Mesothelial cell of epicardium (in vitro differentiated cells): Measurements from ENCODE around the gene WDFY2. TPM values are rescaled to one million over a fixed set of nuclear protein-coding genes. Genes with fewer than 3 reads are reported as not detected.

ENCODE experiments used
- DNase-seq, 2 experiments: peaks; one replicate each; pipeline ENCODE4 v3.0.0; 2021; ENCODE audit warnings: low spot score in 2 of 2; ENCODE audit not compliant: unreplicated experiment in 2 of 2
- H3K27ac Mint-ChIP-seq: 2 replicates; pipeline ENCODE4 v1.8.0; 2021; ENCODE audit warnings: mixed read lengths
- H3K27me3 Mint-ChIP-seq: 2 replicates; pipeline ENCODE4 v1.8.0; 2021; ENCODE audit warnings: low read depth, mixed read lengths
- H3K36me3 Mint-ChIP-seq: 2 replicates; pipeline ENCODE4 v1.8.0; 2021; ENCODE audit warnings: mixed read lengths
- H3K4me1 Mint-ChIP-seq: 2 replicates; pipeline ENCODE4 v1.8.0; 2021; ENCODE audit warnings: mixed read lengths
- H3K4me3 Mint-ChIP-seq: 2 replicates; pipeline ENCODE4 v1.8.0; 2021; ENCODE audit warnings: mild to moderate bottlenecking, moderate library complexity, mixed read lengths
- H3K9me3 Mint-ChIP-seq: 2 replicates; pipeline ENCODE4 v1.8.0; 2021; ENCODE audit warnings: mixed read lengths
- total RNA-seq: library from RNA; stranded (reverse); gene quantifications from 3 replicates; pipeline ENCODE4 v1.2.1, GENCODE V29; 2021
- TF ChIP-seq, protein P1 (sequence below): fragments of 200-600 bp; sonication (generic); IDR thresholded peaks from one replicate; pipeline ENCODE4 v1.5.0; 2021; ENCODE audit warnings: antibody characterized with exemption; ENCODE audit not compliant: unreplicated experiment

Gene WDFY2
- total RNA-seq, 1 donor from 2014 or later, result 12.1 TPM

DNA sequence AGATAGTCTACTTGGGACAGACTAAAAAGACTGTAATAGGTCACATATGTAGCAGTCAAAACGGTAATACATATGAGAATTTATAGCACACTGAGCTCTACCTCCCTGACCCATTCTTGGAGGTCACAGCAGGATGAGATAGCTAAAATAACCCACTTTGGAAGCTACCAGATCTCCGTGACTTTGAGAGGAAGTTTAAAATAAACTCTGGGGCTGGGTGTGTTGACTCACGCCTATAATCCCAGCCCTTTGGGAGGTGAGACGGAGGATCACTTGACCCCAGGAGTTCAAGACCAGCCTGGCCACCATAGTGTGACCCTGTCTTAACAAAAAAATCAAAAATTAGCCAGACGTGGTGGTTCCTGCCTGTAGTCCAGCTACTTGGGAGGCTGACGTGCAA is 174.4 kb downstream of the WDFY2 start:
- Mint-ChIP-seq H3K4me3 (no peak overlapping the region), H3K27me3 (no peaks in the 10 kb centered on the region), H3K36me3 (peaks cover 10% of the 10 kb centered on the region), H3K9me3 (no peaks in the 10 kb centered on the region), H3K27ac (no peak overlapping the region), H3K4me1 (peaks cover 9% of the 10 kb centered on the region)
- TF ChIP-seq, protein P1, sequence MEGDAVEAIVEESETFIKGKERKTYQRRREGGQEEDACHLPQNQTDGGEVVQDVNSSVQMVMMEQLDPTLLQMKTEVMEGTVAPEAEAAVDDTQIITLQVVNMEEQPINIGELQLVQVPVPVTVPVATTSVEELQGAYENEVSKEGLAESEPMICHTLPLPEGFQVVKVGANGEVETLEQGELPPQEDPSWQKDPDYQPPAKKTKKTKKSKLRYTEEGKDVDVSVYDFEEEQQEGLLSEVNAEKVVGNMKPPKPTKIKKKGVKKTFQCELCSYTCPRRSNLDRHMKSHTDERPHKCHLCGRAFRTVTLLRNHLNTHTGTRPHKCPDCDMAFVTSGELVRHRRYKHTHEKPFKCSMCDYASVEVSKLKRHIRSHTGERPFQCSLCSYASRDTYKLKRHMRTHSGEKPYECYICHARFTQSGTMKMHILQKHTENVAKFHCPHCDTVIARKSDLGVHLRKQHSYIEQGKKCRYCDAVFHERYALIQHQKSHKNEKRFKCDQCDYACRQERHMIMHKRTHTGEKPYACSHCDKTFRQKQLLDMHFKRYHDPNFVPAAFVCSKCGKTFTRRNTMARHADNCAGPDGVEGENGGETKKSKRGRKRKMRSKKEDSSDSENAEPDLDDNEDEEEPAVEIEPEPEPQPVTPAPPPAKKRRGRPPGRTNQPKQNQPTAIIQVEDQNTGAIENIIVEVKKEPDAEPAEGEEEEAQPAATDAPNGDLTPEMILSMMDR, result no peak
- DNase-seq, result no peak

DNA sequence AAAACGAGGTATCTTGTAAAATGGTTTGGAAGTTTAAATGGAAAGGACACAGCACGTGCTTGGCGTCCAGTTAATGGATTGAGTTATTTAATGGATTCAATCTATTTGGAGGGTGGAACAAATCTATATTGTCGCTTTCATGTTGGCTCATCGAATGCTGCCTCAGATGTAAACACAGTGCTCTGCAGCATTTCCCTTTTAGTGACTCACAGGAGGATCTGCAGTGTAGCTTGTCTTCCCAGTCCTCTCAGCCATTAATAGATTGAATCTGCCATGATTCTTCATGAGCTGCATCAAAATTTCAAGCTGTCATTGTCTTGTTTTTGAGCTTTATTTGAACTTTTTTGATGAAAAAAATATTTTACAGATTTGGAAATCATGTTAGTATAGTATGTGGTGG is 175.0 kb downstream of the WDFY2 start:
- no peak overlapping the region for H3K27ac Mint-ChIP-seq
- H3K4me3 Mint-ChIP-seq, result no peak overlapping the region
- no peaks in the 10 kb centered on the region for H3K9me3 Mint-ChIP-seq
- no peaks in the 10 kb centered on the region for H3K27me3 Mint-ChIP-seq
- peaks cover 8% of the 10 kb centered on the region for H3K36me3 Mint-ChIP-seq
- TF ChIP-seq, protein P1, result no peak
- no peak for DNase-seq
- H3K4me1 Mint-ChIP-seq, result peaks cover 9% of the 10 kb centered on the region

DNA sequence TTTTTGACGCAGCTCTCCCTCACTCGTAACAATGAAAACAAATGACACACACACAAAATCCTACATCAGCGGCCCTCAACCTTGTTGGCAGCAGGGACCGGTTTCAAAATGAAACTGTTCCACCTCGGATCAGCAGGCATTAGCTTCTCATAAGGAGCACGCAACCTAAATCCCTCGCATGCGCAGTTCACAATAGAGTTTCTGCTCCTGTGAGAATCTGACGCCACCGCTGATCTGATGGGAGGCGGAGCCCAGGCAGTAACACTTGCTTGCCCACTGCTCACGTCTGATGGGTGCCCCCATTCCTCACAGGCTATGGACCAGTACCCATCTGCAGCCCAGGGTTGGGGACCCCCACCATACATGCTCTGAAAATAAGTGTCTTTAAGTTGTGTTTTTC is 176.3 kb downstream of the WDFY2 start:
- H3K4me3 Mint-ChIP-seq, result no peak overlapping the region
- H3K27ac Mint-ChIP-seq, result no peak overlapping the region
- H3K36me3 Mint-ChIP-seq, result peaks cover 4% of the 10 kb centered on the region
- peaks cover 9% of the 10 kb centered on the region for H3K4me1 Mint-ChIP-seq
- TF ChIP-seq, protein P1, result no peak
- DNase-seq, result no peak
- H3K9me3 Mint-ChIP-seq, result no peaks in the 10 kb centered on the region
- H3K27me3 Mint-ChIP-seq, result no peaks in the 10 kb centered on the region

DNA sequence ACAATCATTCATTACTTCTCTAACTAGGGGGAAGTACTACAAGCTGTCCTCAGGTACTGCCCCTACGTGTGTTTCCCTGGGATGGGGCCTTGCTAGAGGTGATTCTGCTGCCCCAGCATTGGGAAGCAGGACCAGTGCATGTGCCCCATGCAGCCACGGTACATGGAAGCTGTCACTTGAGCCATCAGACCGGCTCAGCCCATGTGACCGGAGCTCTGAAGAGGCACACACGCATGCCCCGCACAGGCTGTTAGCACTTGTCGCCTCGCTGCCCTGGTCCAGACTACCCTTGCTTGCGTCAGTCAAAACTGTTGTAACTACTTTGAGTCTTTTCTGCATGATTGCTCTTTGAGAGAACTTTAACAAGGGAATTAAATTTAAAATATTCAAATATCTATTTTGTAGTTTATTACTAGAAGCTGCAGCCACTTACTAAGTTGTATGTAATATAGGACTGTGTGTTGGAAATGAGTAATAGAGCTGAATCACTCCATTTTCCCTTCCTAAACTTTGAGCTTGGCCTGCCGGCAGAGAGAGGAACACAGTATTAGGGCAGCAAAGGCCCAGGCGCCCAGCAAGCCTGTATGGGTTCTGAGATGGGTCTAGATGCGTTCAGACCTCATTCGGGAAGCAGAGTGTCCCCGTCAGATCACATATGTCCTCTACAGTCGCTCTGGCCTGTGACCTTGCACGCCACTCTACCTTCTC is 177.5 kb downstream of the WDFY2 start:
- Mint-ChIP-seq H3K36me3 (peaks cover 1% of the 10 kb centered on the region), H3K4me1 (peaks cover 9% of the 10 kb centered on the region), H3K4me3 (no peak overlapping the region), H3K27ac (no peak overlapping the region), H3K27me3 (no peaks in the 10 kb centered on the region), H3K9me3 (no peaks in the 10 kb centered on the region)
- TF ChIP-seq, protein P1, result no peak
- DNase-seq, result no peak

DNA sequence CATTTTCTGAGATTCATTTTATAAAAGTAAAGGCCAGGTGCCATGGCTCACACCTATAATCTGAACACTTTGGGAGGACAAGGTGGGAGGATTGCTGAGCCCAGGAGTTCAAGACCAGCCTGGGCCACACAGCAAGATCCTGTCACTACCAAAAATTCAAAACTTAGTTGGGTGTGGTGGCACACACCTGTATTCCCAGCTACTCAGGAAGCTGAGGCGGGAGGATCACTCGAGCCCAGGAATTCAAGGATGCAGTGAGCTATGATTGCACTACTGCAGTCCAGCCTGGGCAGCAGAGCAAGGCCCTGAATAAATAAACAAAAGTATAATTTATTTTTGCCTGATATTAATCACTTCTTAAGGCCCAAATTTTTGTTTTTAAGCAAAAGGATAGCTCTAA is 179.2 kb downstream of the WDFY2 start:
- Mint-ChIP-seq H3K27me3 (no peaks in the 10 kb centered on the region), H3K4me3 (no peak overlapping the region), H3K36me3 (peaks cover 1% of the 10 kb centered on the region), H3K27ac (peak overlapping the region; percentile 2), H3K4me1 (peaks cover 9% of the 10 kb centered on the region), H3K9me3 (no peaks in the 10 kb centered on the region)
- DNase-seq, result no peak
- TF ChIP-seq, protein P1, result no peak
